ENCODE data around the gene RPS18. TPM values are rescaled to one million over a fixed set of nuclear protein-coding genes. Genes with fewer than 3 reads are reported as not detected.
A peak's percentile ranks its signal among the peaks of the same experiment; 100 is the strongest.
"Not testable (repeated sequence)": the region's sequence is repeated elsewhere in the genome, so short reads cannot be mapped to it uniquely, and the experiment has no call there.

RPS18 gene
- total RNA-seq, 2 experiments from 2014 or later, result 3,940 to 3,999 TPM

GRCh38 chr6:33278392-33278741 is 6.5 kb downstream of the RPS18 start:
- Mint-ChIP-seq H3K4me3 (no peak overlapping the region), H3K9me3 (no peaks in the 10 kb centered on the region), H3K36me3 (peaks cover 34% of the 10 kb centered on the region), H3K27me3 (no peaks in the 10 kb centered on the region), H3K4me1 (peaks cover 48% of the 10 kb centered on the region), H3K27ac (peak overlapping the region; percentile 39)
- DNase-seq, result no peak

GRCh38 chr6:33278810-33279209 is 6.9 kb downstream of the RPS18 start:
- H3K27ac Mint-ChIP-seq, result peak overlapping the region; percentile 51

DNA sequence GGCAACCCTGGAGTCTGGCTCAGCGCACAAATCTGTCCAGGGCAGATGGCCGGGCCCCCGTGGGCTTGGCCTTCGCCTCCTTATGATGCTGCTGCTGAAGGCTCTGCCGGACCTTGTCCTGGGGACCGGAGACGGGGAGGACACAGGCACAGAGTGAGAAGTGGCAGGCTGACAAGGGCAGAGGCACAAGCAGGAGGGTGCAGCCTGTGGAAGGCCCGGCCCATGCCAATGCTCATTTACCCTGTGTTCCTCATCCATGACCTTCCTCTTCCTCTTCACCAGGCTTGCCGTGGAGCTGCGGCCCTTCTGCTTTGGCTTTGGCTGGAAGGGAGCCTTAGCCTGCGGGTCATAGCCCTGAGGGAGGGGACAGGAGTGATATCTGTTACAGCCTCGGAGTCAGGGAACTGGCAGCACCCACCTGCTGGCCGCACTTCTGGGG is 7.4 kb downstream of the RPS18 start:
- peaks cover 25% of the 10 kb centered on the region for H3K36me3 Mint-ChIP-seq
- H3K4me1 Mint-ChIP-seq, result peaks cover 46% of the 10 kb centered on the region
- DNase-seq, result no peak
- no peaks in the 10 kb centered on the region for H3K27me3 Mint-ChIP-seq
- no peaks in the 10 kb centered on the region for H3K9me3 Mint-ChIP-seq
- no peak overlapping the region for H3K27ac Mint-ChIP-seq
- H3K4me3 Mint-ChIP-seq, result no peak overlapping the region

More at GRCh38 chr6:33278810-33279209, 6.9 kb downstream of the RPS18 start:
- no peak for DNase-seq
- no peak overlapping the region for H3K4me3 Mint-ChIP-seq
- no peaks in the 10 kb centered on the region for H3K9me3 Mint-ChIP-seq
- peaks cover 48% of the 10 kb centered on the region for H3K4me1 Mint-ChIP-seq
- no peaks in the 10 kb centered on the region for H3K27me3 Mint-ChIP-seq
- H3K36me3 Mint-ChIP-seq, result peaks cover 30% of the 10 kb centered on the region

- Mint-ChIP-seq H3K9me3 (no peaks in the 10 kb centered on the region), H3K27ac (peak overlapping the region; percentile 62), H3K27me3 (no peaks in the 10 kb centered on the region), H3K4me1 (peaks cover 39% of the 10 kb centered on the region), H3K36me3 (peaks cover 18% of the 10 kb centered on the region), H3K4me3 (no peak overlapping the region)
- no peak for DNase-seq
Measured at GRCh38 chr6:33279971-33280511, 8.2 kb downstream of the RPS18 start.

DNA sequence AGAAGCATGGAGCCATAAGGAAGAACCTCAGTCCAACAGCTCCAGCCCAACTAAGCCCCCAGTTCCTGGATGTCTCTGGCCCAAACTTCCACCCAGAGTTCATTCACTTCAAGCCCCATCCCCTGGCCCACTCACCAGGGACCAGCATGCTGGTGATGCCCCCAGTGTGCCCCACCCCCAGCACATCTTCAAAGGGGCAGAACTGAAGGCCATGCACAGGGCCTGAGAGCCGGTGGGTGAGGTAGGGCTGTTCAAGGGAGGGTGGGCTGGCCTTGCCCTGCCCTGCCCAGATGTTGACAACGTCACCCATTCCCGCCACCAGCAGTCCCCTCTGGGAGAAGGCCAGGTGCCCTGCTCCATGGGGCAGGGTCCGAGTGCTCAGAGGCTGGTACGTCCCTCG is 8.7 kb downstream of the RPS18 start:
- H3K36me3 Mint-ChIP-seq, result peaks cover 13% of the 10 kb centered on the region
- peaks cover 34% of the 10 kb centered on the region for H3K4me1 Mint-ChIP-seq
- H3K4me3 Mint-ChIP-seq, result no peak overlapping the region
- H3K9me3 Mint-ChIP-seq, result no peaks in the 10 kb centered on the region
- no peak for DNase-seq
- no peak overlapping the region for H3K27ac Mint-ChIP-seq
- H3K27me3 Mint-ChIP-seq, result no peaks in the 10 kb centered on the region

- not testable (repeated sequence) for DNase-seq, H3K27me3 Mint-ChIP-seq, H3K9me3 Mint-ChIP-seq, H3K4me3 Mint-ChIP-seq, H3K27ac Mint-ChIP-seq
- Mint-ChIP-seq H3K4me1 (peaks cover 23% of the 10 kb centered on the region), H3K36me3 (peaks cover 23% of the 10 kb centered on the region)
Measured at GRCh38 chr6:33285214-33285613, 13.3 kb downstream of the RPS18 start.

DNA sequence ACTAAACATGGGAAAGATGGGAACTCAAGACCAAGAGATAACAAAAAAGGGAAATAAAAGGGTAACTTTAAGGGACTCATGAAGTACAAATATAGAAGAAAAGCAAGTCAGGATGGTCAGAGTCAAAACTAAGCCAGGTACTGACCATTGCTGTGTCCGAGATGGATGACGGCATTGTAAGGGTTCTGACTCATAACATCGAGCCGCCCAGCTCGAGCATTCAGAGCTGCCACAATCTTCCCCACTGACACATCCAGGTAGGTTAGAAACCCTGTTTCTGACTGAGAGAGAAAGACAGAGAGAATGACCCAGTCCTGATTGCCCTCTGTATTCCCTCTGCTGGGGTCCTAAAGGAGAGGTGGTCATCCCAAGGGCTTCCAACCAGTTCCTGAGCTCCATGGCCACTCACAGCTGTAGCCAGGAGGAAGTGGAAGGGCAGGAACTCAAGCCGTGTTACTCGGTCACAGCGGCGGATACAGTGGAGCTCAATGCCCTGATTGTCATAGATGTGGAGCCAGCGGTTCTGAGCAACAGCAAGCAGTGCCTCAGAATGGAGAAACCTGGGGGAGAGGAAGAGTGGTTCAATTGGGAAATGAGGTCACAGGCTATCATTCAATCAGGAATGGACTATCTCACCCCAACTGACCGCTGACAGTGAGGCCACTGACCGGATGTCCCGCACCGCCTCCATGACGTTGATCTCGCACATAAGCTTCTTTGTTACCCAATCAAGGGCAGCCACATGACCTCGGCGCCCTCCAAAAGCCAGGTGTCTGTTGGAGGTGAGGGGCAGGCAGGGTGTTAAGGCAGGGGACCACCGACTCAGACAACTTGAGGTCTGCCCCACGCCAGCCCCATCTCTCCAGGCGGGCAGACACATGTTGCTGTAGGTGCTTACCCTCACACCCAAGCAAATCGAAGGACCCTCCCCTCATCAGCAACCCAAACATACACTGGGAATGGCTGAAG is 15.4 kb downstream of the RPS18 start:
- Mint-ChIP-seq H3K4me3 (peak overlapping the region; percentile 99), H3K36me3 (peaks cover 34% of the 10 kb centered on the region), H3K9me3 (no peaks in the 10 kb centered on the region), H3K4me1 (peaks cover 27% of the 10 kb centered on the region), H3K27me3 (no peaks in the 10 kb centered on the region), H3K27ac (no peak overlapping the region)
- no peak for DNase-seq

DNA sequence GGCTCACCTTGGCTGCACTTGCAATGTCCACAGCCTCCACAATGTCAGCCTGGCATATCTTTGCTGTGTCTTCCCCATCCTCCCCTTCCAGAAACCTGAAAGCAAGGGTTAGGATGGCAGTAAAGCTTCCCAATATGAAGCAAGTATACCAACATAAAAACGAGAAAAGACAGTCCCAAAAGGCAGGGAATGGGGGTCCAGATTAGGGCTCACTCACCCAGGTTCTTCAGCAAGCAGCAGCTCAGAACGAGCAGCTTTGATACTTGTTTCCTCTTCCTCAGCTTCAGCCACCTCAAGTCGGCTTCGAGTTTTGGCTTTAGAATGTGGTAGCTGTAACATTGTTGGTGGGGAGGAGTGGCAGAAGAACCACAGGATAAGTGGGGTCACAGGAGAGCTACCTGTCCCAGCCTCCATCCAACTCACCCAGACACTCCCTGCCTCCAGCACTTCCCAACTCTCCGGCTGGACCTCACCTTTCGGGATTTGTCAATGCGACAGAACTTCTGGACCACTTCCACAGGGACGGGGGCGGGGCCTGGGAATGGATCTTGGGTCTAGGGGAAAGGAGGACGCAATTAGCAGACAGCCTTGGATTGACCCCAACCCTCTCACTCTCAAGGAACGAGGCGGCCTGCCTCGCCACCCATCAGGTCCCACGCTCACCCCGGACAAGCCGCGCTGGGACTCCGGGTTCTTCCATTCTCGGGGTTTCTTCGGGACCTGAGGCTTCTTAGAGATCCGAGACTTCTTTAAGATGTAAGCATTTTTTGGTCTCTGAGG is 16.5 kb downstream of the RPS18 start:
- Mint-ChIP-seq H3K36me3 (peaks cover 34% of the 10 kb centered on the region), H3K4me3 (peak overlapping the region; percentile 99), H3K9me3 (no peaks in the 10 kb centered on the region), H3K27me3 (no peaks in the 10 kb centered on the region), H3K4me1 (peaks cover 26% of the 10 kb centered on the region), H3K27ac (peak overlapping the region; percentile 97)
- DNase-seq, result no peak

DNA sequence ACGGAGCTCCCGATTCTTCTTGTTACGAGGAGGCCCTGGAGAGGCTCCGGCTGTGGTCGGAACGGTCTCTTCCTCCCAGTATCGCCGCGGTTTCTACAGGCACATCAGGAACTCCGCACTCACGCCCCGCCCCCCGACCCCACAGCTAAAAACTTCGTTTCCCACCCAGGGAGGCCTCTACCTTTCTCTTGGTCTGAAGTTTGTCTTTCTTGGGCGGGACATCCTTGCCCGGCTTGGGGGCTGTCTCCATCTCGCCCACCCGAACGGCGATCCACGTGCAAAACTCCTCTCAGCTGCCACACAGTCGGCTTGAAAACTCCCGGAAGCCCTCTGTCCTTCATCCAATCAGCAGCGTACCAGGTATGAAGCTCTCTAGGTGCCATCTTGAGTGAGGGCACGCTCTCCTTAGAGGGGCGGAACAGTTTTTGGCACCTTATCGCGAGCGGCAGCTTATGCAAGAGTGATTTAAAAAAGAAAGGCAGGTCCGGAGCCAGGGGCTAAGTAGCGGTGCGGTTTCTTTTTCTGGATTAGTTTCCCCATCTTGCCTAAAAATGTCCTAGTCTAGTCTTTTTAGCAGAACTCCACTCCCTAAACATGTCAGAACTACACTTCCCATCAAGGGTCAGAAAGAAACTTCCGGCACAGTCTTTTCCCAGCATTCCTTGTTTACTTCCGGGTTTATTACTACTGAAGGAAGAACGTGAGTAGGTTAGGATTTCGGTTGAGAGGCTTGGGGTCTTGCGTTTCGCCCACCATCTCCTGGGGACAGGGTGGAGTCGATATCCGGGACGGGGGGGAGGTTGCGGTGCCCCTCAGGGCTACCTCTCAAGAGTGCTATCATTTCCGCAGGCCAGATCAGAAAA is 17.3 kb downstream of the RPS18 start, which contains the start of the genes PFDN6 and WDR46:
Gene PFDN6, plus strand, starts transcription at position 681 of the 863 bp plus-strand sequence. CDS start 256 bp downstream, outside the sequence.
Gene WDR46, minus strand, starts transcription at position 319 of the 863 bp plus-strand sequence. Its CDS starts 69 bp downstream, at position 250.
- H3K9me3 Mint-ChIP-seq, result no peaks in the 10 kb centered on the region
- DNase-seq, result peak; percentile 81
- peaks cover 34% of the 10 kb centered on the region for H3K36me3 Mint-ChIP-seq
- H3K4me3 Mint-ChIP-seq, result peak within 1 kb of the TSS; percentile 99
- H3K4me1 Mint-ChIP-seq, result peaks cover 26% of the 10 kb centered on the region
- H3K27ac Mint-ChIP-seq, result peak within 1 kb of the TSS; percentile 97
- H3K27me3 Mint-ChIP-seq, result no peaks in the 10 kb centered on the region

DNA sequence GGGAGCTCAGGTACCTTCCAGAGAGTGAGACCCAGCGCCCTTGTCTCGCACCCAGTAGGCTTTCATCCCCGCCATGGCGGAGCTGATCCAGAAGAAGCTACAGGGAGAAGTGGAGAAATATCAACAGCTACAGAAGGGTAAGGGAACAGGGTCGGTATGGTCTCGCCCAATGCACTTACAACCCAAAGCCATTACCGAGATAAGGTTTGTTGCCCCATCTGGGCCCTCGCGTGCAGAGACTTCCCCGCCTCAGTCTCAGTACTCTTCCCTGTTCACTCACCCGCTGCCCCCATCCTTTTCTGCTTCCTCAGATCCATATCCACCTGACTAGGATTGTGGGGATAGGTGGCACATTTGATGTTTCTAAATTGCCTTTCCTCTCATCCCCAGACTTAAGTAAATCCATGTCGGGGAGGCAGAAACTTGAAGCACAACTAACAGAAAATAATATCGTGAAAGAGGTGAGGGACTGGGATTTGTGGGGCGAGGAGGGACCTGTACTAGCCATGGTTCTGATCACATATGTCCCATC is 18.0 kb downstream of the RPS18 start:
- Mint-ChIP-seq H3K27me3 (no peaks in the 10 kb centered on the region), H3K4me1 (peaks cover 26% of the 10 kb centered on the region), H3K9me3 (no peaks in the 10 kb centered on the region), H3K4me3 (peak overlapping the region; percentile 99), H3K36me3 (peaks cover 34% of the 10 kb centered on the region), H3K27ac (peak overlapping the region; percentile 97)
- DNase-seq, result no peak

GRCh38 chr6:33290459-33290858 is 18.6 kb downstream of the RPS18 start:
- H3K36me3 Mint-ChIP-seq, result peaks cover 34% of the 10 kb centered on the region
- H3K4me1 Mint-ChIP-seq, result peaks cover 26% of the 10 kb centered on the region
- no peaks in the 10 kb centered on the region for H3K27me3 Mint-ChIP-seq
- peak overlapping the region; percentile 99 for H3K4me3 Mint-ChIP-seq
- H3K27ac Mint-ChIP-seq, result peak overlapping the region; percentile 97
- no peak for DNase-seq
- no peaks in the 10 kb centered on the region for H3K9me3 Mint-ChIP-seq

- H3K36me3 Mint-ChIP-seq, result peaks cover 21% of the 10 kb centered on the region
- no peaks in the 10 kb centered on the region for H3K9me3 Mint-ChIP-seq
- DNase-seq, result no peak
- peaks cover 23% of the 10 kb centered on the region for H3K4me1 Mint-ChIP-seq
- H3K27me3 Mint-ChIP-seq, result no peaks in the 10 kb centered on the region
- H3K4me3 Mint-ChIP-seq, result no peak overlapping the region
- no peak overlapping the region for H3K27ac Mint-ChIP-seq
Measured at GRCh38 chr6:33292996-33293682, 21.3 kb downstream of the RPS18 start.

DNA sequence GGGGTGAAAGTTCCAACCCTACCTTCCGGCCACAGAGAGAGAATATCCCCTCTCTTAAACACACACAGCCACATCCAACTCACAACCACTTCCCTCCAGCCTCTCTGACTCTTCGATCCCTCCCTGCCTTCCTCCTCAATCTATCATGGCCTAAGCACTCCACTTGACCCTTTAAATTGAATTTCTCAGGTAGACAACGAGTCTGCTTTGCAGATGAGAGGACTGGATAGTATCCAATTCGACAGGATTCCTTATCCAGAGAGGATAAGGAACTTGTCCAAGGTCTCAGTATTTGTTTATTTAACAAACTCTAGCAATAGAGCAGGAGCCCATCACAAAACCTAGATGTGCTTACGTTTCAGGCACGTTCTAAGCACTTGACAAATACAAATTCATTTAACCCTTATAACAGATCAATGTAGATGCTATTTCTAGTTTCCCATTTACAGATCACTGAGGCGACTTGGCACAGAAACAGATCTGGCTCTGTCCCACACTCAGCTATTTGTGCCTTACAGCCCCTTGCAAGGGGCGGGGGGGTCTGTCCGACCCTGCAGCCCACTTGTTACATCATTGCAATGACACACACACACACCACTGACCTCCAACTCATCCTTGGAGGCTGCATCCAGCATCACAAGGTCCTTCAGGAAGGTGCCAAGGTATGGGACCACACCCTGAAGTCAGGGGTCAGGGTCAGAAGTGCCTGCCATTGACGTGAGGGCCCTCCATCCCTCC is 22.4 kb downstream of the RPS18 start:
- H3K4me3 Mint-ChIP-seq, result no peak overlapping the region
- no peaks in the 10 kb centered on the region for H3K9me3 Mint-ChIP-seq
- peaks cover 27% of the 10 kb centered on the region for H3K4me1 Mint-ChIP-seq
- H3K27me3 Mint-ChIP-seq, result peaks cover 2% of the 10 kb centered on the region
- H3K36me3 Mint-ChIP-seq, result peaks cover 20% of the 10 kb centered on the region
- DNase-seq, result no peak
- H3K27ac Mint-ChIP-seq, result peak overlapping the region; percentile 21

Data from activated naive CD8-positive, alpha-beta T cell treated with anti-CD3 and anti-CD28 coated beads for 36 hours (primary cell).